CD4-positive, CD25-positive, alpha-beta regulatory T cell (primary cell): ENCODE measurements around the gene RAB18. TPM values are rescaled to one million over a fixed set of nuclear protein-coding genes. Genes with fewer than 3 reads are reported as not detected.

Experiments used
- ATAC-seq, 2 donors: fragments of 150-1000 bp; cut with Tn5 transposase; one replicate each; pipeline ENCODE4 v1.10.0; 2021; ENCODE audit warnings: low read depth in 2 of 2, moderate number of reproducible peaks in 2 of 2, moderate library complexity in 1 of 2
- DNase-seq, 3 donors: peaks; one replicate each; pipeline versions ENCODE4 v3.0.0 to v3.0.0-alpha.2; 2012 to 2022; ENCODE audit warnings: mixed read lengths in 1 of 3
- H3K27ac ChIP-seq: one replicate; pipeline ENCODE4 v1.7.0; 2013; ENCODE audit warnings: mild to moderate bottlenecking, low read length; ENCODE audit not compliant: insufficient read depth, poor library complexity, severe bottlenecking
- H3K27me3 ChIP-seq: one replicate; pipeline ENCODE4 v1.7.0; 2013; ENCODE audit warnings: low read length; ENCODE audit not compliant: control insufficient read depth, insufficient read depth
- H3K36me3 ChIP-seq: one replicate; pipeline ENCODE4 v1.7.0; 2013; ENCODE audit warnings: mild to moderate bottlenecking, low read length, moderate library complexity; ENCODE audit not compliant: control insufficient read depth, insufficient read depth
- H3K4me1 ChIP-seq: 2 replicates; pipeline ENCODE4 v1.7.0; 2013; ENCODE audit warnings: mild to moderate bottlenecking, low read length; ENCODE audit not compliant: insufficient read depth, control insufficient read depth, poor library complexity, severe bottlenecking
- H3K4me3 ChIP-seq: one replicate; pipeline ENCODE4 v1.7.0; 2013; ENCODE audit warnings: low read depth, mild to moderate bottlenecking, low read length, moderate library complexity
- H3K9me3 ChIP-seq, 2 experiments: 1 replicate in 1 of 2; 2 replicates in 1 of 2; pipeline ENCODE4 v1.7.0; 2013; ENCODE audit warnings: low read length in 2 of 2, mild to moderate bottlenecking in 1 of 2, moderate library complexity in 1 of 2; ENCODE audit not compliant: control insufficient read depth in 2 of 2
- H3K27ac Mint-ChIP-seq, 3 donors: one replicate each; pipeline ENCODE4 v1.8.0; 2020 to 2022; ENCODE audit warnings: mild to moderate bottlenecking in 3 of 3, mixed read lengths in 3 of 3, moderate library complexity in 2 of 3
- H3K27me3 Mint-ChIP-seq: one replicate; pipeline ENCODE4 v1.8.0; 2022; ENCODE audit warnings: mild to moderate bottlenecking, mixed read lengths
- H3K36me3 Mint-ChIP-seq: one replicate; pipeline ENCODE4 v1.8.0; 2020; ENCODE audit warnings: mixed read lengths
- H3K4me1 Mint-ChIP-seq, 4 donors: one replicate each; pipeline ENCODE4 v1.8.0; 2020 to 2022; ENCODE audit warnings: mixed read lengths in 4 of 4, mild to moderate bottlenecking in 1 of 4
- H3K4me3 Mint-ChIP-seq, 4 donors: one replicate each; pipeline ENCODE4 v1.8.0; 2020 to 2022; ENCODE audit warnings: mild to moderate bottlenecking in 4 of 4, mixed read lengths in 4 of 4, moderate library complexity in 3 of 4
- H3K9me3 Mint-ChIP-seq, 7 donors: one replicate each; pipeline ENCODE4 v1.8.0; 2020 to 2022; ENCODE audit warnings: mixed read lengths in 7 of 7, mild to moderate bottlenecking in 3 of 7, moderate library complexity in 2 of 7
- polyA plus RNA-seq, 4 donors: library from polyadenylated mRNA; unstranded; fragments of 300-500 nt; fragmentation: Illumina TruSeq; gene quantifications; one replicate each; pipeline ENCODE4 v1.2.3, GENCODE V29; 2021
- total RNA-seq: library from RNA; stranded (reverse); gene quantifications from one replicate; pipeline ENCODE4 v1.2.3, GENCODE V29; 2022

The RAB18 gene
- 94.0 TPM for total RNA-seq
- 100 to 1,000 TPM in 1 of 4 donors, 10 to 100 TPM in 3; 73.4 to 110 (median 82.4) TPM for polyA plus RNA-seq

DNA sequence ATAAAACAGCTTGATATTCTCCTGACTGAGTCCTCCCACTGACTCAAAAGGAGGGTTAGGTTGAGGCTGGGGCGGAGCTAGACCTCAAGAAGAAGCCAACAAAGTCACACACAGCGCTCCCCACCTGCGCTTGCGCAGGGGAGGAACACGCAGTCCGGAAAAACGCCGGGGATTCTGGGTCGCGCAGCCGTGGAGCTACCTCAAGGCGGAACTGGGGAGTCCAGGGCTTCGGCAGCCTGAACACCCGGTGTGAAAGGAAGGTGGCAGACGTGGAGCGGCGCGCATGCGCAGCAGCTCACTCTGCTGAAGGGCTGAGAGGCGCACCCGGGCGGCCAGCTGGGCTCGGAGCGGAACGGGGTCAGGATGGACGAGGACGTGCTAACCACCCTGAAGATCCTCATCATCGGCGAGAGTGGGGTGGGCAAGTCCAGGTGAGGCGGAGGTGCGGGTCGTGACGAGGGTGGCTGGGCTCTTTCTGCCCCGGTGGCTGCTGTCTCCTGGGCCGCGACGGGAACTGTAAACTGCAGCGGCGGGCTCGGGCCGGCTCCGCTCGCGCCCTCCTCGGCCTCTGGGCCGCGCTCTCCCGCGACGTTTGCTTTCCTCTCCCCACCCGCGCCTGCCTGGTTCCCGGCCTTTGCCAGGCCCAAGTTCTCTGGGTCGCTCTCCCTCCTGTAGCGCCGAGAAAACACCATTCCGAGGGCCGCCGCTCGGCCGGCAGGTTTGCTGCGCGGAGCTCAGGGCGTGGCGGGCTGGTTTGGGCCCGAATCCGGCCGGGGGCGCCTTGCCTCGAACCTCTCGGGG is at the start of gene RAB18:
RAB18 (plus strand) TSS at position 298 of the 801 bp plus-strand sequence; CDS start at position 364, 66 bp downstream.
- Mint-ChIP-seq H3K27me3 (no peaks in the 10 kb centered on the region), H3K36me3 (peaks cover 11% of the 10 kb centered on the region), H3K27ac (peak within 1 kb of the TSS; percentile 98 to 99 (median 99)), H3K4me3 (peak within 1 kb of the TSS; percentile 92 to 100 (median 97)), H3K4me1 (peaks cover 28 to 55% (median 43%) of the 10 kb centered on the region in 4 donors), H3K9me3 (peaks cover 0 to 1% (median 0%) of the 10 kb centered on the region in 7 donors)
- peak; percentile 98 to 99 (median 98) for DNase-seq
- Histone ChIP-seq H3K27me3 (no peaks in the 10 kb centered on the region), H3K4me1 (peaks cover 40% of the 10 kb centered on the region), H3K4me3 (peak within 1 kb of the TSS; percentile 90), H3K27ac (peak within 1 kb of the TSS; percentile 85), H3K9me3 (no peaks in the 10 kb centered on the region), H3K36me3 (no peaks in the 10 kb centered on the region)
- ATAC-seq = peak; percentile 96 to 97

DNA sequence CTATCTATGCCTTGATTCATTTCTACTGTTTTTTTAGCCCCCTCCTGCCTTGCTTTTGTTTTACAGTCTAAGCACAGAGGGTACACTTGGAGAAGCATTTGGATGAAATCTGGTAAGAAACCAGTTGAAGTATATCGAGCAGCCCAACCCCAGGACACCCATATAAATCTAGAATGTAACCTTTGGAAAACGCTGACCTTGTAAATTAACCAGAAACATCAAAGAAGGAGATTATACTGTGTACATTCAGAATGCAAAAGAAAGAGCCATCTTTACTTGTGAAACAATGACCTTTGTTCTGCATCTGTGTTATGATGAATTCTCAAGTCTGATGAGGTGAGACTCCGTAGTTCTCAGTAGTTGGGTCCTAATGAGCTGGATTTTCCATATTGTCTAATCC is 49.3 kb upstream of the RAB18 start:
- Histone ChIP-seq H3K27ac (no peak overlapping the region), H3K9me3 (no peaks in the 10 kb centered on the region), H3K4me1 (no peaks in the 10 kb centered on the region), H3K4me3 (no peak overlapping the region), H3K36me3 (no peaks in the 10 kb centered on the region), H3K27me3 (peaks cover 6% of the 10 kb centered on the region)
- peaks cover 17% of the 10 kb centered on the region for H3K27me3 Mint-ChIP-seq
- H3K4me1 Mint-ChIP-seq = no peaks in the 10 kb centered on the region
- no peak for DNase-seq
- no peak overlapping the region for H3K27ac Mint-ChIP-seq
- H3K9me3 Mint-ChIP-seq = peaks cover 0 to 1% (median 0%) of the 10 kb centered on the region in 7 donors
- no peak overlapping the region for H3K4me3 Mint-ChIP-seq
- no peaks in the 10 kb centered on the region for H3K36me3 Mint-ChIP-seq
- ATAC-seq = no peak

DNA sequence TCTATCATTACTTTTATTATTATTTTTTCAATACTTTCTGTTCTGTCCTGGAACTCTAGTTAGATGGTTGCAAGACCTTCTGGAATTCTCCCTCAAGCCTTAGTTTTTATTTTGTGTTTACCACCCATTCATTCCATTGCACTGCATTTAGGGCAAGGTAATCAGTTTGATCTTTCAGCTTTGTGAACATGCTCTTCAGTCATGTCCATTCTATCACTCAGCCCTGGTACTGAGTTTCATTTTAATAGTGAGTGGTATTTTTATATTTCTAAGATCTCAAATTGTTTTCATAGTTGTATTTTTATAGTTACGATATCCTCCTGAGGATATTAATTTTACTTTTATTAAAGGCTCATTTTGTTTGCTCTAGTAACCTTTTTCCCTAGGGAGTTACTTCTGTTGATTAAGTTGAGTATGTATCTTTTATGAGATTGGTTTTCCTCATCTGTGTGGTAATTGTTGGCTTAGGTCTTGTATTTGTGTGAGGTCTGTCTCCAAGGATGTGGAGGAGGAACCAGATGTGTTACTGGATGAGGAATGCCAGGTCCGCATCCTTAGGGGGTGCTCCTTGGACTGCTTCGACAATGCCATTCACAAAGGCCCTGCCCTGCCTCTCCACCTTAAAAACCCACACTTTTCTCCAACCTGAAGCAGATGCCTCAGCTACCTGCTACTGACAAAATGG is 46.7 kb upstream of the RAB18 start:
- DNase-seq (no peak), ATAC-seq (no peak)
- Histone ChIP-seq H3K4me1 (no peaks in the 10 kb centered on the region), H3K4me3 (no peak overlapping the region), H3K27me3 (peaks cover 6% of the 10 kb centered on the region), H3K9me3 (no peaks in the 10 kb centered on the region), H3K36me3 (no peaks in the 10 kb centered on the region), H3K27ac (no peak overlapping the region)
- Mint-ChIP-seq H3K4me3 (no peak overlapping the region), H3K4me1 (no peaks in the 10 kb centered on the region), H3K9me3 (peaks cover 0 to 1% (median 0%) of the 10 kb centered on the region in 7 donors), H3K27me3 (peaks cover 13% of the 10 kb centered on the region), H3K27ac (no peak overlapping the region), H3K36me3 (no peaks in the 10 kb centered on the region)

DNA sequence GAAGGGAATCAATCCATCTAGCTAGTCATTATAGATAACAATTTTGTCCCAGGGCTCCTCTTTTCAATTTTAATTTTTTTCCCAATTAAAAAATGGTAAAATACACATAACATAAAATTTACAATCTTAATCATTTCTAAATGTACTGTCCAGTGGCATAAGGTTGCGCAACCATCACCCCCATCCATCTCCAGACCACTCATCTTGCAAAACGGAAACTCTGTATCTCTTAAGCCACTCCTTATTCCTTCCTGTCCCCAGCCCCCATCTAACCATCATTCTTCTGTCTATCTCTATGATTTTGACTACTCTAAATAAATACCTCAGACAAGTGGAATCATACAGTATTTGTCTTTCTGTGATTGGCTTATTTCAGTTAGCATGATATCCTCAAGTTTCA is 46.1 kb upstream of the RAB18 start:
- Mint-ChIP-seq H3K4me3 (no peak overlapping the region), H3K27me3 (peaks cover 13% of the 10 kb centered on the region), H3K4me1 (no peaks in the 10 kb centered on the region), H3K27ac (no peak overlapping the region), H3K36me3 (no peaks in the 10 kb centered on the region), H3K9me3 (peaks cover 0 to 1% (median 0%) of the 10 kb centered on the region in 7 donors)
- Histone ChIP-seq H3K27ac (no peak overlapping the region), H3K27me3 (peaks cover 6% of the 10 kb centered on the region), H3K9me3 (no peaks in the 10 kb centered on the region), H3K4me1 (no peaks in the 10 kb centered on the region), H3K4me3 (no peak overlapping the region), H3K36me3 (no peaks in the 10 kb centered on the region)
- ATAC-seq = no peak
- DNase-seq = no peak

DNA sequence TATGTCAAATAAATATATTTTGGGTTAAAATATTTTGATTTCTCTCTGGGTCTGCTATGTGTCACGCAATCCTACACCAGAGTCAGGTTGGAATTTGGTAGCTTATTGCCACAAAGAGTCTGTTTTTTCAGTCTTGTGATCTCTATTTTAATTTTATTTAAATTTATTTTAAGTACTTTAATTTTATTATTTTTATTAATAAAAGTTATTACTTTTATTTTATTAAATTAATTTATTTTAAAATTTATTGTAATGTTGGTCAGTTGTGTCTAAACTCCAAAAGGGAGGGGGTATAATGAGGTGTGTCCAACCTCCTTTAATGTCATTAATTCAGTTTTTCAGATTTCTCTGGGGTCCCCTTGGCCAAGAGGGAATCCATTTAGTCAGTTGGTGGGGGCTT is 42.8 kb upstream of the RAB18 start:
- Mint-ChIP-seq H3K4me1 (peaks cover 0 to 22% (median 3%) of the 10 kb centered on the region in 4 donors), H3K4me3 (no peak overlapping the region), H3K27ac (no peak overlapping the region), H3K36me3 (no peaks in the 10 kb centered on the region), H3K9me3 (peaks cover 0 to 1% (median 0%) of the 10 kb centered on the region in 7 donors), H3K27me3 (peaks cover 2% of the 10 kb centered on the region)
- DNase-seq = no peak
- Histone ChIP-seq H3K27ac (no peak overlapping the region), H3K36me3 (no peaks in the 10 kb centered on the region), H3K27me3 (peaks cover 6% of the 10 kb centered on the region), H3K9me3 (no peaks in the 10 kb centered on the region), H3K4me3 (no peak overlapping the region), H3K4me1 (peaks cover 4% of the 10 kb centered on the region)
- no peak for ATAC-seq

DNA sequence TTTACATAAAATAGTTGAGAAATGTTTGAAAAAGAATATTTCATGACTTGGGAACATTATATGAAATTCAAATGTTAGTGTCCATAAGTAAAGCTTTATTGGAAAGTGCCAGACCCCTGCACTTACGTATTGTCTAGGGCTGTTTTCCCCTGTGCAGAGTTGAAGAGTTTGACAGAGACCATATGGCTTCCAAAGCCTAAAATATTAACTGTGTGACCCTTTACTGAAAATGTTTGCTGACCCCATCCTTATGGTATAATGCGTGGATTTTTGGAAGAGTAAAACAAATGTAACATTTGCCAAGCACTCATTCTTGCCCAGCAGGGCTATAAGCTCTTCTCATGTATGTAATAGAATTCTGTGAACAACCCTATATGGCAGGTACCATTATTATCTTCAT is 40.1 kb upstream of the RAB18 start:
- Mint-ChIP-seq H3K4me1 (peaks cover 0 to 23% (median 3%) of the 10 kb centered on the region in 4 donors), H3K4me3 (no peak overlapping the region), H3K9me3 (no peaks in the 10 kb centered on the region), H3K36me3 (no peaks in the 10 kb centered on the region), H3K27me3 (no peaks in the 10 kb centered on the region), H3K27ac (no peak overlapping the region)
- Histone ChIP-seq H3K9me3 (no peaks in the 10 kb centered on the region), H3K27me3 (peaks cover 2% of the 10 kb centered on the region), H3K4me3 (no peak overlapping the region), H3K27ac (no peak overlapping the region), H3K36me3 (no peaks in the 10 kb centered on the region), H3K4me1 (peaks cover 4% of the 10 kb centered on the region)
- DNase-seq (no peak), ATAC-seq (no peak)

DNA sequence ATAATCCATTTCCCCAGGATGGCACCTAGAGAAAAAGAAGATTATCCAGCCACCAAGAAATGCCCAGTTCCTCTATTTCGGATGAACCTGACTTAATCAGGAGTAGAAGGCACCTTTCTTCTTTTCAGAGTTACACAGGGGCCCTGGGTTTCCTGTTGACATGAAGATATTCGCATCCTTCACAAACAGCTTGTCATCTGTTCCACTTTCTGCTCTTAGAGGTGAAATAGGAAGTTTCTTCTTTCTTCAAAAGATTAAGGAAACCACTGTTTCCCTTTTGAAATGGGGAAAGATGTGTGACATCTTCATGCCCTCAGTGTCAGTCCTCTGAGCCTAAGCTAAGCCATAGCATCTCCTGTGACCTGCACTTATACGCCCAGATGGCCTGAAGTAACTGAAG is 39.1 kb upstream of the RAB18 start:
- Mint-ChIP-seq H3K27ac (no peak overlapping the region), H3K27me3 (no peaks in the 10 kb centered on the region), H3K36me3 (no peaks in the 10 kb centered on the region), H3K4me1 (peaks cover 0 to 23% (median 3%) of the 10 kb centered on the region in 4 donors), H3K9me3 (no peaks in the 10 kb centered on the region), H3K4me3 (no peak overlapping the region)
- H3K36me3 ChIP-seq = no peaks in the 10 kb centered on the region
- H3K27ac ChIP-seq = no peak overlapping the region
- no peaks in the 10 kb centered on the region for H3K27me3 ChIP-seq
- H3K4me3 ChIP-seq = no peak overlapping the region
- H3K9me3 ChIP-seq = no peaks in the 10 kb centered on the region
- ATAC-seq (no peak), DNase-seq (peak in 1 of 3 donors; percentile 20)
- peaks cover 4% of the 10 kb centered on the region for H3K4me1 ChIP-seq
